Chondrocyte (in vitro differentiated cells): ENCODE measurements around the gene LRRC59. TPM values are rescaled to one million over a fixed set of nuclear protein-coding genes. Genes with fewer than 3 reads are reported as not detected.
"Not testable (repeated sequence)": the region's sequence is repeated elsewhere in the genome, so short reads cannot be mapped to it uniquely, and the experiment has no call there.

Experiments used
- DNase-seq: peaks from one replicate; pipeline ENCODE4 v3.0.0; 2021; ENCODE audit warnings: mixed read lengths, low spot score
- H3K27ac Mint-ChIP-seq: one replicate; pipeline ENCODE4 v1.8.0; 2021; ENCODE audit warnings: mild to moderate bottlenecking, moderate library complexity, mixed read lengths; ENCODE audit not compliant: unreplicated experiment
- H3K27me3 Mint-ChIP-seq: 2 replicates; pipeline ENCODE4 v1.8.0; 2021; ENCODE audit warnings: low read depth, mixed read lengths
- H3K36me3 Mint-ChIP-seq: 2 replicates; pipeline ENCODE4 v1.8.0; 2021; ENCODE audit warnings: low read depth, mixed read lengths
- H3K4me1 Mint-ChIP-seq: 2 replicates; pipeline ENCODE4 v1.8.0; 2021; ENCODE audit warnings: low read depth, mild to moderate bottlenecking, mixed read lengths
- H3K4me3 Mint-ChIP-seq: one replicate; pipeline ENCODE4 v1.8.0; 2021; ENCODE audit warnings: mild to moderate bottlenecking, moderate library complexity, mixed read lengths; ENCODE audit not compliant: unreplicated experiment
- H3K9me3 Mint-ChIP-seq: 2 replicates; pipeline ENCODE4 v1.8.0; 2021; ENCODE audit warnings: low read depth, mixed read lengths
- CTCF ChIP-seq: fragments of 200-600 bp; sonication (generic); IDR thresholded peaks from 2 replicates; pipeline ENCODE4 v1.5.0; 2021; ENCODE audit warnings: antibody characterized with exemption, mild to moderate bottlenecking, moderate library complexity
- total RNA-seq: library from RNA; stranded (reverse); gene quantifications from 3 replicates; pipeline ENCODE4 v1.2.1, GENCODE V29; 2021

The LRRC59 gene
- total RNA-seq, 1 donor from 2014 or later: 144 TPM

- no peaks in the 10 kb centered on the region for H3K9me3 Mint-ChIP-seq
- H3K4me1 Mint-ChIP-seq: no peaks in the 10 kb centered on the region
- H3K27me3 Mint-ChIP-seq: no peaks in the 10 kb centered on the region
- TF ChIP-seq CTCF: no peak
- DNase-seq: no peak
- H3K27ac Mint-ChIP-seq: no peak overlapping the region
- H3K4me3 Mint-ChIP-seq: no peak overlapping the region
- H3K36me3 Mint-ChIP-seq: no peaks in the 10 kb centered on the region
Observed at GRCh38 chr17:50412188-50412732, 14.9 kb upstream of the LRRC59 start.

GRCh38 chr17:50407921-50408320, 10.6 kb upstream of the LRRC59 start:
- H3K36me3 Mint-ChIP-seq: no peaks in the 10 kb centered on the region
- DNase-seq: no peak
- no peak for TF ChIP-seq CTCF
- H3K4me3 Mint-ChIP-seq: no peak overlapping the region
- H3K9me3 Mint-ChIP-seq: no peaks in the 10 kb centered on the region
- no peaks in the 10 kb centered on the region for H3K4me1 Mint-ChIP-seq
- H3K27ac Mint-ChIP-seq: no peak overlapping the region
- H3K27me3 Mint-ChIP-seq: peaks cover 19% of the 10 kb centered on the region

- H3K27ac Mint-ChIP-seq: no peak overlapping the region
- H3K4me1 Mint-ChIP-seq: no peaks in the 10 kb centered on the region
- no peak for DNase-seq
- H3K4me3 Mint-ChIP-seq: no peak overlapping the region
- no peak for TF ChIP-seq CTCF
- no peaks in the 10 kb centered on the region for H3K9me3 Mint-ChIP-seq
- peaks cover 19% of the 10 kb centered on the region for H3K27me3 Mint-ChIP-seq
- H3K36me3 Mint-ChIP-seq: no peaks in the 10 kb centered on the region
Observed at GRCh38 chr17:50406578-50406977, 9.3 kb upstream of the LRRC59 start.

GRCh38 chr17:50405351-50405750, 8.0 kb upstream of the LRRC59 start:
- H3K36me3 Mint-ChIP-seq, H3K27ac Mint-ChIP-seq, DNase-seq, H3K4me3 Mint-ChIP-seq, H3K9me3 Mint-ChIP-seq, H3K4me1 Mint-ChIP-seq: not testable (repeated sequence)
- H3K27me3 Mint-ChIP-seq: peaks cover 19% of the 10 kb centered on the region

GRCh38 chr17:50399591-50399990, 2.3 kb upstream of the LRRC59 start:
- H3K36me3 Mint-ChIP-seq, DNase-seq, H3K4me3 Mint-ChIP-seq, H3K9me3 Mint-ChIP-seq, H3K27me3 Mint-ChIP-seq, H3K27ac Mint-ChIP-seq: not testable (repeated sequence)
- peaks cover 19% of the 10 kb centered on the region for H3K4me1 Mint-ChIP-seq

GRCh38 chr17:50398672-50399071, 1.3 kb upstream of the LRRC59 start:
- peaks cover 10% of the 10 kb centered on the region for H3K36me3 Mint-ChIP-seq
- H3K4me3 Mint-ChIP-seq, H3K9me3 Mint-ChIP-seq, DNase-seq, H3K27me3 Mint-ChIP-seq, H3K27ac Mint-ChIP-seq: not testable (repeated sequence)
- H3K4me1 Mint-ChIP-seq: peaks cover 27% of the 10 kb centered on the region

GRCh38 chr17:50397919-50398285, 579 bp upstream of the LRRC59 start:
- H3K4me1 Mint-ChIP-seq: peaks cover 32% of the 10 kb centered on the region
- peak overlapping the region; percentile 88 for H3K27ac Mint-ChIP-seq
- TF ChIP-seq CTCF: no peak
- H3K36me3 Mint-ChIP-seq: peaks cover 17% of the 10 kb centered on the region
- no peaks in the 10 kb centered on the region for H3K9me3 Mint-ChIP-seq
- no peaks in the 10 kb centered on the region for H3K27me3 Mint-ChIP-seq
- DNase-seq: no peak
- peak overlapping the region; percentile 79 for H3K4me3 Mint-ChIP-seq
